ENCODE measurements around the gene ADAM19. TPM values are rescaled to one million over a fixed set of nuclear protein-coding genes. Genes with fewer than 3 reads are reported as not detected.

ADAM19 gene
- total RNA-seq, 6 experiments from 2014 or later, result 75.4 to 152 (median 83.2) TPM

GRCh38 chr5:157475432-157475831 is 100.1 kb downstream of the ADAM19 start:
- TF ChIP-seq, protein P1, sequence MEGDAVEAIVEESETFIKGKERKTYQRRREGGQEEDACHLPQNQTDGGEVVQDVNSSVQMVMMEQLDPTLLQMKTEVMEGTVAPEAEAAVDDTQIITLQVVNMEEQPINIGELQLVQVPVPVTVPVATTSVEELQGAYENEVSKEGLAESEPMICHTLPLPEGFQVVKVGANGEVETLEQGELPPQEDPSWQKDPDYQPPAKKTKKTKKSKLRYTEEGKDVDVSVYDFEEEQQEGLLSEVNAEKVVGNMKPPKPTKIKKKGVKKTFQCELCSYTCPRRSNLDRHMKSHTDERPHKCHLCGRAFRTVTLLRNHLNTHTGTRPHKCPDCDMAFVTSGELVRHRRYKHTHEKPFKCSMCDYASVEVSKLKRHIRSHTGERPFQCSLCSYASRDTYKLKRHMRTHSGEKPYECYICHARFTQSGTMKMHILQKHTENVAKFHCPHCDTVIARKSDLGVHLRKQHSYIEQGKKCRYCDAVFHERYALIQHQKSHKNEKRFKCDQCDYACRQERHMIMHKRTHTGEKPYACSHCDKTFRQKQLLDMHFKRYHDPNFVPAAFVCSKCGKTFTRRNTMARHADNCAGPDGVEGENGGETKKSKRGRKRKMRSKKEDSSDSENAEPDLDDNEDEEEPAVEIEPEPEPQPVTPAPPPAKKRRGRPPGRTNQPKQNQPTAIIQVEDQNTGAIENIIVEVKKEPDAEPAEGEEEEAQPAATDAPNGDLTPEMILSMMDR (IDR thresholded peaks at IDR 0.05), result no peak
- peak overlapping the region; percentile 82 for H3K27ac Mint-ChIP-seq
- H3K4me3 Mint-ChIP-seq, result no peak overlapping the region
- H3K36me3 Mint-ChIP-seq (ENCODE audit: low read depth), result peaks cover 20% of the 10 kb centered on the region
- no peak for DNase-seq
- peaks cover 73% of the 10 kb centered on the region for H3K4me1 Mint-ChIP-seq (ENCODE audit: low read depth)
- H3K9me3 Mint-ChIP-seq, result no peaks in the 10 kb centered on the region
- peaks cover 5% of the 10 kb centered on the region; the same call in 1 of the 2 replicates for H3K27me3 Mint-ChIP-seq (ENCODE audit: insufficient read depth)

- peaks cover 5% of the 10 kb centered on the region; the same call in 1 of the 2 replicates for H3K27me3 Mint-ChIP-seq (ENCODE audit: insufficient read depth)
- peaks cover 20% of the 10 kb centered on the region for H3K36me3 Mint-ChIP-seq (ENCODE audit: low read depth)
- H3K4me1 Mint-ChIP-seq (ENCODE audit: low read depth), result peaks cover 72% of the 10 kb centered on the region
- peak; percentile 87 for DNase-seq
- H3K4me3 Mint-ChIP-seq, result peak overlapping the region; percentile 70
- H3K9me3 Mint-ChIP-seq, result no peaks in the 10 kb centered on the region
- TF ChIP-seq, protein P1 (IDR thresholded peaks at IDR 0.05), result peak; percentile 68
- peak overlapping the region; percentile 82 for H3K27ac Mint-ChIP-seq
These were observed 101.9 kb downstream of the ADAM19 start for GRCh38 chr5:157473383-157474320.

DNA sequence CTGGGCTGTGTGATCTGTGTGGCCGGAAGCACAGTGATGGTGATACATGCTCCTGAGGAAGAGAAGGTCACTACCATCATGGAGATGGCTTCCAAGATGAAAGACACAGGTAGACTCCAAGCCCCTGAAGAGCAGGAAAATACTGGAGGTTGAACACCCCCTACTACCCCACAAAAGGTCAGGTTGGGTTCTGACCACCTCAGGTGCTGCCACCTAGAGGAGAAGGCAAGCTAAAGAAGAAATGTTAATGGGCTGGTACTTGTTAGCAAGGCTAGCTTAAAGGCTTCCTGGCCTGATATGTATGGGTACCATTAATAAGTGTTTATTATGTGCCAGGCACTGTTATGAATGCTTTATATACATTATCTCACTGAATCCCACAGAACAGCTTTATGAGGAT is 103.9 kb downstream of the ADAM19 start:
- TF ChIP-seq, protein P1 (IDR thresholded peaks at IDR 0.05), result peak; percentile 88
- Mint-ChIP-seq H3K9me3 (no peaks in the 10 kb centered on the region), H3K27me3 (ENCODE audit: insufficient read depth) (peaks cover 5% of the 10 kb centered on the region; the same call in 1 of the 2 replicates), H3K27ac (no peak overlapping the region), H3K36me3 (ENCODE audit: low read depth) (peaks cover 15% of the 10 kb centered on the region), H3K4me3 (no peak overlapping the region), H3K4me1 (ENCODE audit: low read depth) (peaks cover 57% of the 10 kb centered on the region)
- DNase-seq, result peak; percentile 32

DNA sequence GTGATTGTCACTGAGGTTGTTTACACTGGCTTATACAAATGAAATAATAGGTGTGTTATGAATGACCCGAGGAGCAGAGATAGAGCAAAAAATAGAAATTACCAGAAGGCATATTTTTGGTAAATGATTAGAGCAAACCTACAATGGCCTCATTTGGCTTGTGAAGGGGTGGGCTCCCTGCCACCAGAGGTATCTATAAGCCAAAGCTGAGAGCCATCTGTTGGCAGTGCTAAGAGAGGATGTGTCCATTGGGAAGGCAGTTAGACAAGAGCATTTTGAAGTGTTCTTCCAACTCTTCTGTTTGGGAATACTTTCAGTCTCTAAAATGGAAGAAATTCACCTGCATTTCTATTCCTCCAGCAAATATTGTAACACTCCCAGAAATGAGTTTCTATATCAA is 104.9 kb downstream of the ADAM19 start:
- H3K4me3 Mint-ChIP-seq, result no peak overlapping the region
- TF ChIP-seq, protein P1 (IDR thresholded peaks at IDR 0.05), result no peak
- no peaks in the 10 kb centered on the region for H3K9me3 Mint-ChIP-seq
- no peak for DNase-seq
- peaks cover 11% of the 10 kb centered on the region for H3K36me3 Mint-ChIP-seq (ENCODE audit: low read depth)
- H3K27ac Mint-ChIP-seq, result no peak overlapping the region
- peaks cover 3% of the 10 kb centered on the region; the same call in 1 of the 2 replicates for H3K27me3 Mint-ChIP-seq (ENCODE audit: insufficient read depth)
- H3K4me1 Mint-ChIP-seq (ENCODE audit: low read depth), result peaks cover 63% of the 10 kb centered on the region

DNA sequence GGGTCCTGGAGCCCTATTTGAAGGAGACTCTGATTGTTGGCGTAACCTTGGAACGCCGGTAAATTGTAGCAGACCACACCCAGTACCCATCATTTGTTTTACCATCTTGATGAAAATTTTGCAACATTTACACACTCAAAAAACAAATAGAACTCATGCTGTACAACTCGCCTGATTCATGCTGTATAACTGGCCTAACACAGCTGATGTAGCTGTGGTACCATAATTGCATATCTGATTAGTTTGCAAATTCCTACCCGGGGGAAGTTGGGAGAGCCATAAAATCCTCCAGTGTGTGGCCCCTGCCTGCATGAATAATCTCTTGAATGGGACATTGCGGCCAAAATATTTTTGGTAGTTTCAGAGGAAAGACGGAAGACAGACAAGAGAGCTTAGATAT is 105.9 kb downstream of the ADAM19 start:
- Mint-ChIP-seq H3K9me3 (no peaks in the 10 kb centered on the region), H3K27ac (no peak overlapping the region), H3K36me3 (ENCODE audit: low read depth) (0 out of 2 replicates have a peak, but pooled peaks cover 6% of the 10 kb centered on the region), H3K4me1 (ENCODE audit: low read depth) (peaks cover 63% of the 10 kb centered on the region), H3K27me3 (ENCODE audit: insufficient read depth) (peaks cover 3% of the 10 kb centered on the region; the same call in 1 of the 2 replicates), H3K4me3 (no peak overlapping the region)
- no peak for DNase-seq
- TF ChIP-seq, protein P1 (IDR thresholded peaks at IDR 0.05), result no peak

Data from HFFc6 (cell line).